Thoracic aorta (tissue), 2 donors: ENCODE data around the gene FOXP3. TPM values are rescaled to one million over a fixed set of nuclear protein-coding genes. Genes with fewer than 3 reads are reported as not detected.

Experiments used
- ATAC-seq: fragments of 150-250 bp; one replicate; pipeline ENCODE4 v1.8.0; 2017; ENCODE audit warnings: low read depth; ENCODE audit not compliant: insufficient number of reproducible peaks, low FRiP score
- DNase-seq: peaks from one replicate; pipeline ENCODE4 v3.0.0-alpha.2; 2020; ENCODE audit warnings: low spot score
- H3K27ac ChIP-seq, 2 donors: fragments of 200-600 bp; sonication (generic); 1 replicate in 1 of 2; 2 replicates in 1 of 2; pipeline ENCODE4 v1.5.1; 2016; ENCODE audit warnings: mild to moderate bottlenecking in 2 of 2, moderate library complexity in 2 of 2
- H3K27me3 ChIP-seq: fragments of 200-600 bp; sonication (generic); replicated peaks from 2 replicates; pipeline ENCODE4 v1.6.0; 2016; ENCODE audit warnings: mild to moderate bottlenecking; ENCODE audit not compliant: insufficient read depth
- H3K36me3 ChIP-seq: fragments of 200-600 bp; sonication (generic); one replicate; pipeline ENCODE4 v1.5.1; 2016
- H3K4me1 ChIP-seq, 2 donors: fragments of 200-600 bp; sonication (generic); 1 replicate in 1 of 2; 2 replicates in 1 of 2; pipeline versions ENCODE4 v1.5.1 to v1.6.0; 2016; ENCODE audit warnings: low read depth in 2 of 2, mild to moderate bottlenecking in 1 of 2; ENCODE audit not compliant: control insufficient read depth in 1 of 2
- H3K4me3 ChIP-seq: fragments of 200-600 bp; sonication (generic); 2 replicates; pipeline ENCODE4 v1.5.1; 2016; ENCODE audit warnings: mild to moderate bottlenecking
- H3K9me3 ChIP-seq: fragments of 200-600 bp; sonication (generic); 2 replicates; pipeline ENCODE4 v1.5.1; 2016
- total RNA-seq, 2 donors: library from RNA; depleted of rRNA; stranded (reverse); fragments of >200 nt; gene quantifications; one replicate each; pipeline versions ENCODE4 v1.1.0 to v1.2.3, GENCODE V29; 2016
- TF ChIP-seq, protein P1 (sequence below): fragments of 200-600 bp; sonication (generic); IDR thresholded peaks from one replicate; pipeline ENCODE4 v1.5.1; 2019; ENCODE audit warnings: antibody characterized with exemption

FOXP3 gene
- total RNA-seq, 2 donors from 2014 or later = not detected

DNA sequence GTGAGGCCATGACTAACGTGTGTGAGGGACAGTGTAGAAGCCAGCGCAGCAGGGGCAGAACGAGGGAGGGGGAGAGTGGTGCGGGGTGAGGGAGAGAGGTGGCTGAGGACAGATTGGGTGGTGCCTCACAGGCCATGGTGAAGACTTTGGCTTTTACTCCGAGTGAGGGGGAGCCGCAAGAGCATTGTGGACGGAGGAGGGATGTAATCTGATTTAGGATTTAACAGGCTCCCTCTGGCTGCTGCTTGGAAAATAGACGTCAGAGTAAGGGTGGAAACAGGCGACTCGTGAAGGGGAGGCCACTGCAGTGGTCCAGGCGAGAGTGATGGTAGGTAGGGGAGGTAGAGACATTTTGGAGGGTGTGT is 18.1 kb upstream of the FOXP3 start:
- TF ChIP-seq, protein P1, sequence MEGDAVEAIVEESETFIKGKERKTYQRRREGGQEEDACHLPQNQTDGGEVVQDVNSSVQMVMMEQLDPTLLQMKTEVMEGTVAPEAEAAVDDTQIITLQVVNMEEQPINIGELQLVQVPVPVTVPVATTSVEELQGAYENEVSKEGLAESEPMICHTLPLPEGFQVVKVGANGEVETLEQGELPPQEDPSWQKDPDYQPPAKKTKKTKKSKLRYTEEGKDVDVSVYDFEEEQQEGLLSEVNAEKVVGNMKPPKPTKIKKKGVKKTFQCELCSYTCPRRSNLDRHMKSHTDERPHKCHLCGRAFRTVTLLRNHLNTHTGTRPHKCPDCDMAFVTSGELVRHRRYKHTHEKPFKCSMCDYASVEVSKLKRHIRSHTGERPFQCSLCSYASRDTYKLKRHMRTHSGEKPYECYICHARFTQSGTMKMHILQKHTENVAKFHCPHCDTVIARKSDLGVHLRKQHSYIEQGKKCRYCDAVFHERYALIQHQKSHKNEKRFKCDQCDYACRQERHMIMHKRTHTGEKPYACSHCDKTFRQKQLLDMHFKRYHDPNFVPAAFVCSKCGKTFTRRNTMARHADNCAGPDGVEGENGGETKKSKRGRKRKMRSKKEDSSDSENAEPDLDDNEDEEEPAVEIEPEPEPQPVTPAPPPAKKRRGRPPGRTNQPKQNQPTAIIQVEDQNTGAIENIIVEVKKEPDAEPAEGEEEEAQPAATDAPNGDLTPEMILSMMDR = peak; percentile 19
- Histone ChIP-seq H3K9me3 (no peaks in the 10 kb centered on the region), H3K4me3 (no peak overlapping the region), H3K4me1 (no peaks in the 10 kb centered on the region), H3K36me3 (no peaks in the 10 kb centered on the region), H3K27me3 (no peaks in the 10 kb centered on the region), H3K27ac (no peak overlapping the region)
- DNase-seq (no peak), ATAC-seq (no peak)

DNA sequence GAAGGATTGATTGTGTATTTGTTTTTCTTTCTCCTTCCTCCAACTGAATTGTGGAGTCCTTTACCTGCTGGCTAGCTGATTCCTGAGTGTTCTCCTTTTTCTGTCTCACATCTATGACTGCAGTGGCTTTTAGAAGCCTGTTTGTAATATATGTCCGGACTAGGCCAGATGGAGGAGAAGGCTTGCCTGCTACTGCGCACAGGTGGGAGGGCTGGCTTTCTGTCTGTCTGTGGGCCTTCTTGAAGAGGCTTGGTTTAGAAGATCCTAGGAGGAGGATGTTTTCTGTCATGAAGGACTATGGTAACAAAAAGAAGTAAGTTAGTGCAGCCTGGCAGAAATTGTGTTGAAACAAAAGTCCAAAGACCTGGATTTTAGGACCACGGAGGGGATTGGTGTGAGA is 13.6 kb upstream of the FOXP3 start:
- no peak overlapping the region for H3K4me3 ChIP-seq
- TF ChIP-seq, protein P1 = no peak
- H3K36me3 ChIP-seq = no peaks in the 10 kb centered on the region
- no peak for DNase-seq
- ATAC-seq = no peak
- H3K27me3 ChIP-seq = no peaks in the 10 kb centered on the region
- H3K4me1 ChIP-seq = peaks cover 0 to 9% of the 10 kb centered on the region in 2 donors
- H3K27ac ChIP-seq = no peak overlapping the region
- H3K9me3 ChIP-seq = no peaks in the 10 kb centered on the region

DNA sequence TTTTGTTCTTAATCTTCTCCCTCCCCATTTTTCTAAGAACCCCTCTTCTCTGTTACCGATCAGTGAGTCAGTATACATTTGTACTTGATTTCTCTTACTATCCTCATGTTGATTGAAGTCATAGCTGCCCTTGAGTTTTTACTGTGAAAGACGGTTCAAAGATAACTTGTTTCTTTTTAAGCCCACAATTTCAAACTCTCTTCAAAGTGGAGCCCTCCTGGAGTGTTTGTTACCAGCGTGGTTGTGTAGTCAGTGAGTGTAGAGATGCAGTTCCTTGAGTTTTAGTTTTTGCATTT is 13.0 kb upstream of the FOXP3 start:
- DNase-seq (no peak), ATAC-seq (no peak)
- no peaks in the 10 kb centered on the region for H3K27me3 ChIP-seq
- H3K36me3 ChIP-seq = no peaks in the 10 kb centered on the region
- TF ChIP-seq, protein P1 = no peak
- H3K4me1 ChIP-seq = peaks cover 0 to 13% of the 10 kb centered on the region in 2 donors
- H3K27ac ChIP-seq = no peak overlapping the region
- H3K9me3 ChIP-seq = no peaks in the 10 kb centered on the region
- no peak overlapping the region for H3K4me3 ChIP-seq

DNA sequence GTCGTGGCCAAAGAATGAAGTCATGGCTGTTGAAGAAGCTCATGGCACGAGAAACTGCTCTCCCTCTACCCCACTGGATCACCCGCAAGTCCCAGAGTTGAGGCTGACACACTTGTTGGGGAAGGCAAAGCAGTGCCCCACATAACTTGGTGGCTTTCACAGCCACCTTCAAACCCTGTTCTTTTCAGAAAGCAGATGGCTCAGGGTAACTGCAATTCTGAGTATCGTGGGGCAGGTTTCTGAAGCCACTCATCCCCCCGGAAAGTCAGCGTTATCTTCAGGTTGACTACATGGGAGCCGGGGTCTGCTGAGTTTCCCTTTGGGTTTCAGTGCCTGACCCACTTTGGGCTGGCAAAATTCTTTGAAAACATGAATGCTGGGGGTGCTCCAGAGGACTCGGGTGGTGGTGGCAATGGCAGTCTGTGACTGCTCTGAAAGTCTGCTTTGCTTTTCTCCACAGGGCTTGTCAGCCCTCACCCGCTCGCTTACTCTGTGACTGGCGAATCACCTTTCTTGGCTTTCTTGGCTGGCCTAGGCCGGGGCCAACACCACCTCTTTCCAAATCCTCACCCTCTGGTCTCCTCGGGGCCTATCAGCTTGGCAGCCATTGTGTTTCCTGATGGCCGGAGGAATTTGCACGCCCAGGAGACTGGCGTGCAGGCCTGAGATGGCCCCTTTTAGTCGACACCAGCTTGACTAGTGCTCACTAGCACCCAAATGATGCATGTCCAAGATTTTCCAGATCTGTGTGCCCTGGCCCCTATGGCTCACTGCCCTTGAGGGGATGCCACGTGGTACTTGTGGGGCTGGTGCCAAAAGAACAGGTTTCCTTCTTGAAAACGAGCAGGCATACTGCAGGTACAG is 12.4 kb upstream of the FOXP3 start:
- Histone ChIP-seq H3K27ac (peak overlapping the region; percentile 28 to 52), H3K9me3 (no peaks in the 10 kb centered on the region), H3K36me3 (no peaks in the 10 kb centered on the region), H3K27me3 (no peaks in the 10 kb centered on the region), H3K4me1 (peaks cover 3 to 19% of the 10 kb centered on the region in 2 donors), H3K4me3 (no peak overlapping the region)
- TF ChIP-seq, protein P1 = no peak
- DNase-seq (no peak), ATAC-seq (no peak)

DNA sequence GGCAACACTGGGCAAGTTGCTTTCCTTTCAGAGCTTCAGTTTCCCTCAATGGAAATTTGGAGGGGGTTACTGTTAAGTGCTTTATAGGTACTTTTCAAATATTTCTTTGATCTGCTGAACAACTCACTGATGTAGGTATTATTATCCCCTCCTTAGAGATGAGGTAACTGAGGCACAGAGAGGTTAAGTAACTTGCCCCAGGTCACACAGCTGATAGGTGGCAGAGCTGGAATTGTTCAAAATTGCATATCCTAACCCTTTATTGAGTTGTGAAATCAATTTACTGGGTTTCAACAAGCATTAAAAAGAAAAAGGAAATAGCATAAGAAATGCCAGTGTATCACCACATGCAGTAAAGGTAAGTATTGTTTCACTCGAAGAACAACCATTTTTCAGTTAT is 11.7 kb upstream of the FOXP3 start:
- no peaks in the 10 kb centered on the region for H3K27me3 ChIP-seq
- no peaks in the 10 kb centered on the region for H3K36me3 ChIP-seq
- no peak overlapping the region for H3K27ac ChIP-seq
- DNase-seq (no peak), ATAC-seq (no peak)
- TF ChIP-seq, protein P1 = no peak
- H3K4me1 ChIP-seq = peaks cover 5 to 26% of the 10 kb centered on the region in 2 donors
- no peak overlapping the region for H3K4me3 ChIP-seq
- no peaks in the 10 kb centered on the region for H3K9me3 ChIP-seq
